HFF-Myc (cell line): ENCODE data around the gene TNFAIP1.
"Not testable (repeated sequence)": the region's sequence is repeated elsewhere in the genome, so short reads cannot be mapped to it uniquely, and the experiment has no call there.

ENCODE experiments used
- DNase-seq: peaks from one replicate; pipeline ENCODE4 v3.0.0-alpha.2; 2011; ENCODE audit warnings: low read depth; ENCODE audit errors: extremely low read depth
- H3K4me3 ChIP-seq: replicated peaks from 2 replicates; pipeline ENCODE4 v1.5.1; 2011; ENCODE audit warnings: low read depth, mild to moderate bottlenecking, control low read depth, low read length
- CTCF ChIP-seq: IDR thresholded peaks from 2 replicates; pipeline ENCODE4 v1.5.1; 2012; ENCODE audit warnings: mild to moderate bottlenecking, low read depth, low read length, control low read depth; ENCODE audit errors: missing control alignments

TNFAIP1 gene

GRCh38 chr17:28331891-28332420, 3.6 kb upstream of the TNFAIP1 start:
- no peak for TF ChIP-seq CTCF
- no peak for DNase-seq

DNA sequence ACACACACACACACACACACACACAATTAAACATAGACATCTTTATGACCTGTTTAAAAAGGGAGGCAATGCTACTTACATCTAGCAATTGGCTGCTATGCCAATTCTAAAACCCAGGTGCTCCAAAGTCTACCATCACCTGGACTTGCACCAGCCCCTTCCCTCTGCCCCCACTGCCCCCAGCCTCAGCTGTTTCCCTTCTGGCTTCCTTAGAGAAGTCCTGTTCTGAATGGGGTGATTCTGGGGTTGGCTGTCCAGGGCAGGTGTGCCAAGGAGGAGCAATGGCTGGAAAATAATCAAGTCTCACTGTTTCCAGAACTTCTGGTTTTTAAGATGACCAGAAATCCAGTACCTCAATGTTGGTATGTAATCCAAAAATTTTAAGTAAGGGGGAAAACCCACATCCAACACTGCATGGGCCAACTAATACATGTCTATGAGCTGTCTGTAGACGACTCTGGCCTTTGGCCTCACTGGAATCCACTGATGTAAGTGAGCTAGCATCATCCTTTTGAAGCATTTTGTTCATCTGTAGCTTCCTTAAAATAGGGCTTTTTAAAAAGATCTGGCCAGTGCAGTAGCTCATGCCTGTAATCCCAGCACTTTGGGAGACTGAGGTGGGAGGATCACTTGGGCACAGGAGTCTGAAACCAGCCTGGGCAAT, 2.3 kb upstream of the TNFAIP1 start:
- TF ChIP-seq CTCF: no peak
- no peak for DNase-seq
- no peak overlapping the region for H3K4me3 ChIP-seq

More at GRCh38 chr17:28331891-28332420, 3.6 kb upstream of the TNFAIP1 start:
- no peak overlapping the region for H3K4me3 ChIP-seq

DNA sequence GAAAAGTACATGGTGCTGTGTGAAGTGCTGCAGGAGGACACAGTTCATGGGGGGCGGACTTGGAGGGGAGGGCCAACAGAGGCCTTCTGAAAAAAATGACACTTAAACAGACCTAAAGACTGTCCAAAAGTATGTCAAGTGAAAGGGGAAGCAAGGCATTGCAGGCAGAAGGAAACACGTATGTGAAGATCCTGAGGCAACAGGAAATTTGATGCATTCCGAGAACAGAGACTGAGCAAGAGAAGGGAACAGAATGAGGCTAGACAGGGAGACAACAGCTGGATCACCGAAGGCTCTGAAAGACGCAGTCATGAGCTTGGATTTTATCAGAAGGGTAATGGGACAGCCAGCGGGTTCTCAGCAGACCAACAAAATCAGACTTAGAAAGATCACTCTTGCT, 1.4 kb upstream of the TNFAIP1 start:
- no peak for TF ChIP-seq CTCF
- H3K4me3 ChIP-seq: peak overlapping the region; percentile 96
- DNase-seq: no peak

DNA sequence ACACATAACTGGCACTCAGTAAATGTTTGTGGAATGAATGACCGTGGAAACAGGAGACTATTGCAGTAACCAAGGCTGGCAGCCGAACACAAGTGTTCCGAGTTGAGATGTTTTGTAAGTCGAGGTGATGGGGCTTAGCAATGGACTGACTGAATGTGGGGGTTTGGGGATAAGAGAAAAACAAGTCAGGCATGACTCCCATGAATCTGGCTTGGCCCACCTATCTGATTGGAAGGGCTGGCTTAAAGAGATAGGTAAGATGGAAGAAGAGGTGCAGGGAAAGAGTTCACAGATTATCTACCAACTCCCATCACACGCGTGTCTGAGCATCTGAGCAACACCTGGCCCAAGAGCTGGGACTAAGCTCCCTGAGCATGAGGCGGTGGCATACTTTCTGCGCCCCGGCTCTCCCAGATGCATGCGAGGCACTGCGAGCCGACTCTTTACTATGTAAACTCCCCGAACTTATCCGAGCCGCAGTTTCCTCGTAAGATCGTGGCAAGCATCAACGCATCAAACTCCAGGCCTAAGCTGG, 828 bp upstream of the TNFAIP1 start:
- no peak for TF ChIP-seq CTCF
- no peak for DNase-seq
- H3K4me3 ChIP-seq: peak overlapping the region; percentile 96

DNA sequence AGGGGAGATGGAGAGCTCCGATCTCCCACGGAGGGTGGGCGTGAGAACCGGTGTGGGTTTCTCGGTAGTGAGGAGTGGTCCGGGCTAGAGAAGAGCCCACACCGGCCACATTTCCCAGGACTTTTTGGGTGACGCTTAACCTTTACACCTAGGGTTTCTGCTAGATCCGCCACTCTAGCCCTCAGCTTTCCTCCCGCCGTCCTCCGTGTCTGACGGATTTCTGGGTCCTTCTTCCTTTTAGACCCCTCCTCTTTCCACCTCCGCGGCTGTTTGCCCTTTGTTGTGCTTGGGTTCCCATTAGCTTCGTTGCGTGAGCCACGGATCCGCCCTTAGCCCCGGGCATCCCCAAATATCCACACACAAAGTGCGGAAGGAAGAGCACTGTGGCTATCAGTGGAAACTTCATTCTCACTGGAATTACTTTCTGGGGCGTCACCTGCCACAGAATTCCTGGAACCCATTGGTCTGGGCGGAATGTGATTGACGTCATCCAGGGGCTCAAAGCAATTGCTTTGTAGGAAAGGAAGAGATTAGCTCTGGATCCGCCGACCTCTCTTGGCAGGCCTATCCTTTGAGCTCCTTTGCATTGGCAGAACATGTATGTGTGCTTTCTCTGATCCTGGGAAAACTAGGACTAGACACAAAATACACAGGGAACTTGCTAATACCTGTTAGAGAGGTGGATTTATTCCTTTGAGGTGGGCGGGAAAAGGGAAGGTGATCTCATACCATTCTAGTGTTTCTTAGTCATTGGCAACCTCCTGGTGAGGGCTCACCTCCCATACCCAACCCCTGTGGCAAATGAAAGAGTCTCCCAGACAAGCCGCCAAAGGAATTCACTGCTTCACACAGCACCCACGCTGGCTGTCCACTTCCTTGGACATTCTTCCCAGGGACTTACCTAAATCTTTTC, 654 bp downstream of the TNFAIP1 start:
- no peak for TF ChIP-seq CTCF
- peak overlapping the region; percentile 96 for H3K4me3 ChIP-seq
- peak; percentile 59 for DNase-seq

- peak; percentile 67 for DNase-seq
- no peak for TF ChIP-seq CTCF
- H3K4me3 ChIP-seq: peak overlapping the region; percentile 4; the same call in 1 of the 2 replicates
These were observed 2.7 kb downstream of the TNFAIP1 start for GRCh38 chr17:28338056-28338768.

GRCh38 chr17:28338769-28339212, 3.2 kb downstream of the TNFAIP1 start:
- DNase-seq, H3K4me3 ChIP-seq: not testable (repeated sequence)
